Activated gamma-delta T cell treated with Interleukin-2 at 50 U/mL for 16 hours (primary cell): ENCODE data around the gene DHX32.
"Not testable (repeated sequence)": the region's sequence is repeated elsewhere in the genome, so short reads cannot be mapped to it uniquely, and the experiment has no call there.

Experiments
- DNase-seq: peaks from one replicate; pipeline ENCODE4 v3.0.0-alpha.2; 2020

The DHX32 gene

GRCh38 chr10:125881192-125881591, at the start of gene DHX32:
DHX32 (minus strand) TSS chr10:125881292; CDS start chr10:125880824, 468 bp downstream.
- no peak for DNase-seq

GRCh38 chr10:125929618-125930017, 48.5 kb upstream of the DHX32 start:
- no peak for DNase-seq

GRCh38 chr10:125928928-125929585, 48.0 kb upstream of the DHX32 start:
- DNase-seq = no peak

DNA sequence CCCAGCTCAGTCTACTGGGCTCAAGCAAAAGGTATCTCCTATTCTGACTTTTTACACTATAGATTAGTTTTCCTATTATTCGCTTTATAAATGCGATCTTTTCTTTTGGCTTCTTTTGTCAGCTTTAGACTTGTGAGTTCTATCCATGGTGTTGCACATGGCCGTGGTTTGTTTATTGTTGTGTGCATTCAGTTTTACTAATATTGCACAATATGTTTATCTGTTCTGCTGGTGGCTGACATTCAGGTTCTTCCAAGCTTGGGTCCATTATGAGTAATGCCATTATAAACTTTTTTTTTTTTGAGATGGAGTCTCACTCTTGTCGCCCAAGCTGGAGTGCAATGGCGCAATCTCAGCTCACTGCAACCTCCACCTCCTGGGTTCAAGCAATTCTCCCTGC, 46.2 kb upstream of the DHX32 start:
- DNase-seq = not testable (repeated sequence)

GRCh38 chr10:125926247-125926646, 45.2 kb upstream of the DHX32 start:
- no peak for DNase-seq

DNA sequence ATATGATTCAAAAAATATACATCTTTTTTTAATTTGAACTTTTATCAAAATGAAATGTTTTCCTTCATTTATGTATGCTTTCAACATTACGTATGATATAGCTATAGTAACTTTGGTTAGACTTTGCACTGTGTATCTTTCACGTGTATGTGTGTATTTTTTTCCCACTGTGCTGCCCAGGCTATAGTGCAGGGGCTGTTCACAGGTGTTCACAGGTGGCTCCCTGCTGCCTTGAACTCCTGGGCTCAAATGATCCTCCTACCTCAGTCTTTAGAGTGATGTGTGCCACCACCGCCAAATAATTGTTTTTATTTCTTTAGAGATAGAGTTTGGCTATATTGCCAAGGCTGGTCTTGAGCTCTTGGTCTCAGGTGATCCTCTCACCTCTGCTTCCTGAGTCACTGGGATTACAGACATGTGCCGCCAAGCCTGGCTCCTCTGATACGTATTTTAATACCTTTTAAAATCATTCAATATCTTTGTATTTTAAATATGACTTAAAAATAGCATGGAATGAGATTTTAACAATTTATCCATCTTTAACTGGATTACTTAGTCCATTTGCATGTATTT, 44.3 kb upstream of the DHX32 start:
- DNase-seq = no peak

GRCh38 chr10:125921643-125922306, 40.7 kb upstream of the DHX32 start:
- not testable (repeated sequence) for DNase-seq

GRCh38 chr10:125917704-125918361, 36.7 kb upstream of the DHX32 start:
- DNase-seq = not testable (repeated sequence)

DNA sequence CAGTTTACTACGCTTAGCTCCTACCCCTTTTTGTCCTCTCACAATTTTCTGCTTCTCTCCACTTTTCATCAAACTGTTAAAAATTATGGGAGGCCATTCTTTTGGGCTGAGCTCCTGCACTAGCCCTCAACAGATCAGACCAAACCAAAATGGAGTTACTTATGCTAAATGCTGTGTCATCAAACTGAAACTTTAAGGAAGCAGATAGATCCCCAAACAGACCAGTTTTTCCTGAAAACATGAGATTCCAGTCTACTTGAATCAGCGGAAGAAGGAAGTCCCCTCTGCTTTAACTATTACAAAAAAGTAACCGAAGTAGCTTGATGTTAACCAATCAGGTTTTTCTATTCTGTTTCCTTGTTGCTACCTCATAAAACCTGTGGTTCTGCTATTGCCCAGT, 35.9 kb upstream of the DHX32 start:
- no peak for DNase-seq

GRCh38 chr10:125913277-125913676, 32.2 kb upstream of the DHX32 start:
- not testable (repeated sequence) for DNase-seq

DNA sequence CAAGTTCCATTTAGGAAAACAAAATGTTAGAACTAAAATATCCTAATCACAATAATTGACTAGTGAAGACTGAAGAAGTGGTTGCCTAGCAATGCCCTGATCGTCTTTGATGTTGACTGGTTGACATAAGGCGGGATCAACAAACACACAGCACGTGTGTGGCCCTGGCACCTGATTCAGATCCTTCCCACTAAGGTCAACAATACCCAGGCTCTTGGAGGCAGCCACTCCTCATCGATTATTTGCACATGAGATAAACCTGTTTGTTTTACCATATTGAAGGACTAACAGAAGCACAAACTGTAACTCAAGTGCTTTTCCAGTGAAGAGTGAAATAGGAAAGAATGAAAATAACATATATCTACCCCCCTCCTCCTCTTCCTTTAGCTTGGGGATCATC, 30.9 kb upstream of the DHX32 start:
- no peak for DNase-seq

DNA sequence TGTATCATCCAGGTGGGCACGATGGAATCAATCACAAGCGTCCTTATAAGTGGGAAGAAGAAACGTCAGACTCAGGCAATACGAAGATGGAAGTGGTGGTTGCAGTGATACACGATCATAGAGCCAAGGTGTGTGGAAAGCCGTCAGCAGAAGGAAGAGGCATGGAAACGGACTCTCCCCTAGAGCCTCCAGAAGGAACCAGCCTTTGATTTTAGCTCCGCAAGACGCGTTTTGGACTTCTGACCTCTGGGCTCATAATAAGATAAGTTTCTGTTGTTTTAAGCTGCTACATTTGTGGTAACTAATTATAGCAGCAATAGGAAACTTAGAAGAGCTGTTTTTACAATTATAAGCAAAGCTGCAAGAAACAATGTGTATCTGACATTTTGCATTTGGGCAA, 30.1 kb upstream of the DHX32 start:
- no peak for DNase-seq

- not testable (repeated sequence) for DNase-seq
These were observed 28.4 kb upstream of the DHX32 start for GRCh38 chr10:125909491-125909890.

DNA sequence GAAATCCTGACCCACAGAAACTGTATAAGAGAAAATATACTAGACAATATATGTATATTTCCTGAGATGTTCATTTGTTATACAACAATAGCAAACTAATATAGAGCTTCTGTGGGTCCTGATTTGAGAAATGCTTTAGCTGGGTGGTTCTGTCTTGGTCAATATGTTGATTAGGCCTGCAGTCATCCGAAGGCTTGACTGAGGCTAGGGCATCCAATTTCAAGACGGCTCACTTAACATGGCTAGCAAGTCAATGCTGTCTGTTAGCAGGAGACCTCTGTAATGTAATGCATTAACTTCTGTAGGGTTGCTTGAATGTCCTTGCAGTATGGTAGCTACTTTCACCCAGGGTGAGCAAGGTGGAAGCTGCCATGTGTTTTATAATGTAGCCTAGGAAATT, 27.7 kb upstream of the DHX32 start:
- not testable (repeated sequence) for DNase-seq

DNA sequence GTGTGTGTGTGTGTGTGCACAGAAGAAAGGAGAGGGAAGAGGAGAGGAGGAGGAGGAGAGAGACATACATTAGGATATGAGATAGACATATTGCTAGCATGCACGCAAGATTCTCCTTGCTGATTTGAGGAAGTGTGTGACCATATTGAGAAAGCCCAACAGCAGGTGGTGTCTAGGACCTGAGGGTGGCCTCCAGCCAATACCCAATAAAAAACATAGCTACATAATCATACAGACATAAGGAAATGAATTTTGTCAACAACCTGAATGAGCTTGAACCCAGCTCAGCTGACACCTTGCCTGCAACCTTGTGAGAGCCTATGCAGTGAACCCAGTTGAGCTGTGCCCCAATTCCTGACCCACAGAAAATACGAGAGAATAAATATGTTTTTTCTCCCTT, 26.5 kb upstream of the DHX32 start:
- not testable (repeated sequence) for DNase-seq

DNA sequence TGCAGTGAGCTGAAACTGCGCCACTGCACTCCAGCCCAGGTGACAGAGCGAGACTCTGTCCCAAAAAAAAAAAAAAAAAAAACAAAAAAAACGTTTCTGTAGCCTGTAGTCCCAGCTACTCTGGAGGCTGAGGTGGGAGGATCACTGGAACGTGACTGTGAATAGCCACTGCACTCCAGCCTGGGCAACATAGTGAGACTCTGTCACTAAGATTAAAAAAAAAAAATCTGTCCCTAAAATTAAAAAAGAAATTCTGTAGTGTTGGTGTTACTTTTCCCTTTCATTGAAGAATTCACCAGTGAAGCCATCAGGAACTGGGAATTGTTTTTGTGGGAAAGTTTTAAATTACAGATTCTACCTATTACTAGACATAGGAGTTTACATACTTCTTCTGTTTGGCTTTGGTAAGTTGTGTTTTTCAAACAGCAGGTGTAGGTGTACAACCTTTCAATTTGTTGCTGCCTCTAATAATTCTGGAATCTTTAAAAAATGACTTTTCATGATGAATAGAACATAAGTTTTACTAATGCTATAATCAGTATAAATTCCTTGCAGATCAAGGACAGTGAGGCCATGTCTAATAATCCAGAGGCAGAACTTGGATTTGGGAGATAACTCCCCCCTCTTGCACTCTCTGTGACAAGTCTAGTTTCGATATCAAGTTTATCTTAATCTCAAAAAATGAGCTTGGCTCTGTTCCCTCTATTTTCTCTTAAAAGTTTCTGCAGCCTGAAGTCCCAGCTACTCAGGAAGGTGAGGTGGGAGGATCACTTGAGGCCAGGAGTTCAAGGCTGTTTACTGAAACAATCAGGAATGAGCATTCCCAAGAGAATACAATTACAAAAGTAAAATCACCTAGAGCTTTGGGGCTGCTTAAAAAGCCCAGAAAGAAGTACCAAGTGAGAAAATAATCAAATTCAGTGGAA, 24.2 kb upstream of the DHX32 start:
- not testable (repeated sequence) for DNase-seq

DNA sequence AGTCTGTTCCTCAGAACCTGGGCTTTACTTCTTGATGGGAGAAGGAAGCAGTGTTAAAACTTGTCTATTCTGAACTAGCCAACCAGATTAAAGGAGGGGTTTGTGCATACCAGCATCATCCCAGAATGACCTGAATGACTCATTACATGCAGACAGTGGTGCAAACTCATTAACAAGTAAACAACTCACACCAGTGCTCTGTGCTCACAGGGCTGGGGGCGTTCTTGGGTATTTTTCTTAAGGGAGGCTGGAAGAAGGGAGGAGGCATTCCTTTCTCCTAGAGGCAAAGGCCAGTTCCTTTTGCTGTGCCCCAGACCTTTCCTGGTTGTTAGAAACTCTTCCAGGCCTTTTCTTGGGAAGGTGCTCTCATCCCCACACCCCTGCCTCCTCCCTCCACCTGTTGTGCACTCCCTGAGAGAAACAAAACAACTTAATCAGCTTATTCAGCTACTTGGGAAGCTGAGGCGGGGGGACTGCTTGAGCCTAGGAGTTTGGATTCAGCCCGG, 22.1 kb upstream of the DHX32 start:
- not testable (repeated sequence) for DNase-seq

DNA sequence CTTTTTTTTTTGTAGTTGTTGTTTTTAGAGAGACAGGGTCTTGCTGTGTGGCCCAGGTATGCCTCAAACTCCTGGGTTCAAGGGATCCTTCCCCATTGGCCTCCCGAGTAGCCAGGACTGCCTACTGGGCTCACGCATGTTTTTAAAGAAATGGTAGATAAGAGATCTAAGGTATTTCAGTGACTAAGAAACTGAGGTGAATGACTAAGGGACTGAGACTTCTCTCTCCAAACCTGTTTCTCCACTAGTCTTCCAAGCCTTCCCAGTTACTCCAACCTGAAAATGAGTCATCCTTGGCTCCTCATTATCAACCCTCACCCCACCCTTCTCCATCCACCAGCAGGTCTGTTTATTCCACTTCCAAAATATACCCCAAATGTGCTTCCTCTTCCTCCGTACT, 19.9 kb upstream of the DHX32 start:
- DNase-seq = not testable (repeated sequence)

GRCh38 chr10:125897317-125897716, 16.2 kb upstream of the DHX32 start:
- DNase-seq = not testable (repeated sequence)

- DNase-seq = peak; percentile 76
These were observed 15.2 kb upstream of the DHX32 start, which contains the start of gene FANK1 for GRCh38 chr10:125896088-125896934. FANK1 (plus strand) TSS chr10:125896564; CDS start chr10:125896643, 79 bp downstream.
